ENCODE data around the gene MRPS24.

GRCh38 chr7:43879477-43879876, 10.2 kb upstream of the MRPS24 start:
- TF ChIP-seq SP1 (CRISPR knock-in tag; conservative IDR thresholded peaks at IDR 0.05) (no peak), CTCF (IDR thresholded peaks at IDR 0.05) (no peak), SMAD3 (CRISPR knock-in tag; IDR thresholded peaks at IDR 0.05; ENCODE audit: borderline replicate concordance) (no peak), PREB (CRISPR knock-in tag; IDR thresholded peaks at IDR 0.05; ENCODE audit: borderline replicate concordance) (no peak), NR3C1 (CRISPR knock-in tag; conservative IDR thresholded peaks at IDR 0.05; ENCODE audit: low read depth) (no peak), MAX (CRISPR knock-in tag; IDR thresholded peaks at IDR 0.05) (no peak), ATF6 (CRISPR knock-in tag; IDR thresholded peaks at IDR 0.05) (no peak), CDX4 (CRISPR knock-in tag; IDR thresholded peaks at IDR 0.05; ENCODE audit: borderline replicate concordance) (no peak), JUN (CRISPR knock-in tag; IDR thresholded peaks at IDR 0.05) (no peak), NFE2L1 (CRISPR knock-in tag; IDR thresholded peaks at IDR 0.05) (no peak)

Data from WTC11 (cell line).